GM12874 (cell line): Measurements from ENCODE around the gene CRADD.

Experiments
- TF ChIP-seq, protein P1 (sequence below): IDR thresholded peaks from 2 replicates; pipeline ENCODE4 v1.5.1; 2011; ENCODE audit warnings: low read depth, mild to moderate bottlenecking, control low read depth, low read length, moderate library complexity; ENCODE audit not compliant: insufficient read depth

The CRADD gene

GRCh38 chr12:93776581-93777018 is 99.4 kb downstream of the CRADD start:
- TF ChIP-seq, protein P1, sequence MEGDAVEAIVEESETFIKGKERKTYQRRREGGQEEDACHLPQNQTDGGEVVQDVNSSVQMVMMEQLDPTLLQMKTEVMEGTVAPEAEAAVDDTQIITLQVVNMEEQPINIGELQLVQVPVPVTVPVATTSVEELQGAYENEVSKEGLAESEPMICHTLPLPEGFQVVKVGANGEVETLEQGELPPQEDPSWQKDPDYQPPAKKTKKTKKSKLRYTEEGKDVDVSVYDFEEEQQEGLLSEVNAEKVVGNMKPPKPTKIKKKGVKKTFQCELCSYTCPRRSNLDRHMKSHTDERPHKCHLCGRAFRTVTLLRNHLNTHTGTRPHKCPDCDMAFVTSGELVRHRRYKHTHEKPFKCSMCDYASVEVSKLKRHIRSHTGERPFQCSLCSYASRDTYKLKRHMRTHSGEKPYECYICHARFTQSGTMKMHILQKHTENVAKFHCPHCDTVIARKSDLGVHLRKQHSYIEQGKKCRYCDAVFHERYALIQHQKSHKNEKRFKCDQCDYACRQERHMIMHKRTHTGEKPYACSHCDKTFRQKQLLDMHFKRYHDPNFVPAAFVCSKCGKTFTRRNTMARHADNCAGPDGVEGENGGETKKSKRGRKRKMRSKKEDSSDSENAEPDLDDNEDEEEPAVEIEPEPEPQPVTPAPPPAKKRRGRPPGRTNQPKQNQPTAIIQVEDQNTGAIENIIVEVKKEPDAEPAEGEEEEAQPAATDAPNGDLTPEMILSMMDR: no peak

DNA sequence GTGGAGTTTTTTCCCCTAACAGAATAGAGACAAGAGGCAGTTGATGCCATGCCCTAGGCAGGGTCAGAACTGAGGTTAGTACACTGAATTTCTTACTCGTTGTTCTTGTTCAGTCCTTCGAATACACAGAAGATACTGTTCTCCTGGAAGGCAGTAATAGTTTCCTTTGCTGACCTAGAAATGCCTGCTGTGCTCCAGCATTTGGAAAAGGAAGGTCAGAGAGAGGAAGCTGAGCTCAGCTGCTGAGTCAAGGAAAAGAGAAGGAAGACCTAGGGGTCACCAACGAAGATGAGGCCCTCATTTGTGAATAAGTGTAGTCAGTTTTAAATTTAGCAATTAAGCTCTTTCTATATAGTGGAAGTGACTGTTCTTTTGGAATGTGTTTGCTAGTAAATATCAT is 100.1 kb downstream of the CRADD start:
- TF ChIP-seq, protein P1: no peak

GRCh38 chr12:93778306-93778705 is 101.1 kb downstream of the CRADD start:
- TF ChIP-seq, protein P1: no peak

GRCh38 chr12:93778766-93779165 is 101.6 kb downstream of the CRADD start:
- TF ChIP-seq, protein P1: no peak

DNA sequence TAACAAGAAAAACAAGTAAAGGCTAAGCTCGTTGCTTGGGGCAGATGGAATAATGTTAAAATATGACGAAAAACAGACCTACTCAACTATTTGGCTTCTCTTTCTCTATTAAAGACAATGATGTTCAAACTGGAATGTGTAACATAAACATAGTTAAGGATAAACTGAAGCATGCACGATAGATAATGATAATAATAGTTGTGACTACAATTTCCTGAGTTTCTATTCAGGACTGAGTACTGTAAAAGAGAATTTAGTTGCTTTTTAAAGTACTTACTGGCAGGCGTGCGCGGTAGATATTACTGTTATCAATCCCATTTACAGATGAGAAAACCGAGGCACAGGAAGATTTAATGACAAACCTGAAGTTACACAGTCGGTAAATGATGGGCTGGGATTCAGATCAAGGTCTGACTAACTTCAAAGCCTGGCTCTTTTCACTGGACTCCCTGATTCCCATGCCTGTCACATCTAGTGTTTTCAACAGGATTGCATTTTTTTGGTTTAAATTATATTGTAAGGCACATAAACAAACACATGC is 103.0 kb downstream of the CRADD start:
- TF ChIP-seq, protein P1: no peak

GRCh38 chr12:93782853-93783252 is 105.7 kb downstream of the CRADD start:
- TF ChIP-seq, protein P1: no peak

- TF ChIP-seq, protein P1: no peak
Measured at GRCh38 chr12:93783832-93784231, 106.7 kb downstream of the CRADD start.
